GM10266 (cell line): ENCODE measurements around the gene ABCF3.

Source experiments
- DNase-seq: peaks from one replicate; pipeline ENCODE4 v3.0.0; 2012; ENCODE audit errors: extremely low spot score
- CTCF ChIP-seq: IDR thresholded peaks from 2 replicates; pipeline ENCODE4 v1.5.1; 2012; ENCODE audit warnings: mild to moderate bottlenecking, low read depth; ENCODE audit not compliant: control insufficient read depth, insufficient read depth; ENCODE audit errors: missing control alignments

ABCF3 gene

GRCh38 chr3:184237211-184237610 lies 51.2 kb downstream of the ABCF3 start:
- no peak for TF ChIP-seq CTCF
- no peak for DNase-seq

GRCh38 chr3:184237807-184238206 lies 51.8 kb downstream of the ABCF3 start:
- TF ChIP-seq CTCF: no peak
- no peak for DNase-seq

- DNase-seq: no peak
- no peak for TF ChIP-seq CTCF
Measured at GRCh38 chr3:184238246-184238818, 52.3 kb downstream of the ABCF3 start.

- DNase-seq: no peak
- TF ChIP-seq CTCF: no peak
Measured at GRCh38 chr3:184239221-184239620, 53.2 kb downstream of the ABCF3 start.

GRCh38 chr3:184239708-184240107 lies 53.7 kb downstream of the ABCF3 start:
- TF ChIP-seq CTCF: no peak
- DNase-seq: no peak

- TF ChIP-seq CTCF: no peak
- DNase-seq: no peak
Measured at GRCh38 chr3:184240384-184241140, 54.6 kb downstream of the ABCF3 start.

GRCh38 chr3:184241141-184241446 lies 55.1 kb downstream of the ABCF3 start:
- no peak for DNase-seq
- no peak for TF ChIP-seq CTCF
